Measurements from ENCODE around the gene WNT3.

GRCh38 chr17:46787478-46787877 is 31.0 kb downstream of the WNT3 start:
- TF ChIP-seq CTCF (IDR thresholded peaks at IDR 0.05; ENCODE audit: poor library complexity) (no peak), EZH2 (IDR thresholded peaks at IDR 0.05; ENCODE audit: borderline replicate concordance) (no peak), EZH2phosphoT487 (IDR thresholded peaks at IDR 0.05; ENCODE audit: low read depth, severe bottlenecking, unreplicated experiment) (no peak)

Data from hepatocyte (in vitro differentiated cells).